Psoas muscle (tissue), 8 donors: ENCODE measurements around the gene SSBP4. TPM values are rescaled to one million over a fixed set of nuclear protein-coding genes. Genes with fewer than 3 reads are reported as not detected.

ENCODE experiments used
- ATAC-seq, 4 donors: fragments of 200-7000 bp; cut with Tn5 transposase; one replicate each; pipeline ENCODE4 v1.9.1; 2020; ENCODE audit warnings: moderate library complexity in 3 of 4, mild to moderate bottlenecking in 2 of 4
- DNase-seq, 2 donors: peaks; one replicate each; pipeline ENCODE4 v3.0.0-alpha.2; 2020
- H3K27ac ChIP-seq: fragments of 200-600 bp; one replicate; pipeline ENCODE4 v1.8.0; 2022
- H3K27me3 ChIP-seq, 3 donors: fragments of 200-600 bp in 1 of 3; one replicate each; pipeline versions ENCODE4 v1.6.1 to v1.8.0; 2013 to 2022; ENCODE audit warnings: low read length in 2 of 3, mild to moderate bottlenecking in 2 of 3, moderate library complexity in 1 of 3; ENCODE audit not compliant: insufficient read depth in 3 of 3
- H3K36me3 ChIP-seq, 2 donors: fragments of 200-600 bp in 1 of 2; one replicate each; pipeline versions ENCODE4 v1.6.1 to v1.8.0; 2013 to 2022; ENCODE audit warnings: low read depth in 1 of 2, mild to moderate bottlenecking in 1 of 2, moderate library complexity in 1 of 2; ENCODE audit not compliant: insufficient read depth in 1 of 2
- H3K4me1 ChIP-seq: fragments of 200-600 bp; one replicate; pipeline ENCODE4 v1.8.0; 2022
- H3K4me3 ChIP-seq: fragments of 200-600 bp; one replicate; pipeline ENCODE4 v1.8.0; 2022; ENCODE audit warnings: mild to moderate bottlenecking
- H3K9me3 ChIP-seq: fragments of 200-600 bp; one replicate; pipeline ENCODE4 v1.8.0; 2022
- WGBS, 3 donors: extraction: QIAGEN DNeasy Blood & Tissue Kit; methylation state at CpG; one replicate each; pipeline versions ENCODE4 v1.1.6 to v1.1.7; 2013; 5-methylcytosine and 5-hydroxymethylcytosine counted together
- intact Hi-C, 2 donors: fragments of 100-400 bp; cut with DNase I; formaldehyde crosslinking; loops; one replicate each; pipeline versions ENCODE4 v1.11.0 to v1.14.2; 2022
- polyA plus RNA-seq, 3 donors: library from polyadenylated mRNA; stranded (reverse); fragments of 200-250 nt; gene quantifications; one replicate each; pipeline ENCODE4 v1.2.3, GENCODE V29; 2013
- total RNA-seq, 4 donors: library from RNA; stranded (reverse); fragmentation: NEBNext Ultra II Directional in 2 of 4; extraction: Animal tissue kit (Norgen Biotek cat#: 25700) in 2 of 4; gene quantifications; one replicate each; pipeline versions ENCODE4 v1.2.1 to v1.2.4, GENCODE V29; 2021 to 2023
- TF ChIP-seq, protein P1 (sequence below): fragments of 200-600 bp; IDR thresholded peaks from one replicate; pipeline ENCODE4 v1.8.0; 2022; ENCODE audit warnings: antibody characterized with exemption
- donor health status: healthy with polysubstance abuse.
- donor health status: DM: no; HTN: no; CAD: no; lungs with moderate emphysema.
- donor health status: Bipolar disorder and iron deficiency.
- donor health status: healthy.
- donor health status: DM: yes; HTN: yes; CAD: no.
- donor health status: DM: no; HTN: no; CAD: no.
- donor health status: DM: no; HTN: no; CAD: no.
- donor health status: DM: yes; HTN: yes; CAD: no.

Gene SSBP4
- total and polyA plus RNA-seq, 7 donors = 25.8 to 46.1 (median 29.3) TPM

DNA sequence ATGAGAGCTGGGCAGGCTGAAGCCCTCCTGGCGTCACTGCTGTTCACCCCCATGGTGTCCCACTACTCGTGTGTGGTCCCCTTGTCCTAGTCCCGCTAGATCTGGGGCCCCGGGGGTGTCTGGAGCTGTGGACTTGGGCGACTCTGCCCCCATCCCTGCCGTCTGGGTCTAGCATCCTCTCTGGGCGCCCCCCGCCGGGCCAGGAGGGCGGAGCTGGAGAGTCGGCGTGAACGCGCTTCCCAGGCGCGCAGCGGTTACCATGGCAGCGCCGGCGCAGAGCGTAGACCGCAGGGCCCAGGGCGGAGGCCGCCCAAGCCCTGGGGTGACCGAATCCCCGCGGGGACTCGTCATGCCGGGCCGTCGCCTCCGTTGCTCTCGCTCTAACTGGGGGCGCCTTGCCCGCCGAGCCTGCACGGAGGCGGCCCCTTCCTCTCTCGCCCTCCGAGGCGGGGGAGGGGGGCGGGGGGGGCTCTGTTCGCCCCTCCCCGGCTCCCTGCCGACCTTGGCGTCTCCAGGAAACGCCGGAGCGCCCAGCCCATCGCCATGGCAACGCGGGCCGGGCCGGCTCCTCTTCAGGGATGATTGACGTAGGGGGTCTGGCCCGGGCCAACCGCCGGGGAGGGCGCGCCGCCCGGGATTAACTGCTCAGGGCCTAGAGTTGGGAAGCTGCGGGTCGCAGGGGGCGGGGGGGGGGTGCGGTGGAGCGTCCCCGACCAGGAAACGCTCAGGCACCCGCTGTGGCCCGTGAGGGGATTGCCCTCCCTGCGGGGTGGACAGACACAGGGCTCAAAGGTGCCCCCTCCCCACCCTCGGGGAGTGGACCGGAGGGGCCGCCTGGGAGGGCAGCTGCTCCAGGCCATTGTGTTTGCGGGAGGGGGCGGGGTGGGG, 9.8 kb downstream of the SSBP4 start:
- Histone ChIP-seq H3K4me1 (peaks cover 30% of the 10 kb centered on the region), H3K27ac (no peak overlapping the region), H3K36me3 (peaks cover 0 to 4% of the 10 kb centered on the region in 2 donors), H3K4me3 (peak overlapping the region; percentile 41), H3K9me3 (no peaks in the 10 kb centered on the region), H3K27me3 (peaks cover 0 to 5% (median 0%) of the 10 kb centered on the region in 3 donors)
- DNase-seq (peak; percentile 70 to 83), ATAC-seq (peak in 2 of 4 donors; percentile 11 to 12)
- TF ChIP-seq, protein P1, sequence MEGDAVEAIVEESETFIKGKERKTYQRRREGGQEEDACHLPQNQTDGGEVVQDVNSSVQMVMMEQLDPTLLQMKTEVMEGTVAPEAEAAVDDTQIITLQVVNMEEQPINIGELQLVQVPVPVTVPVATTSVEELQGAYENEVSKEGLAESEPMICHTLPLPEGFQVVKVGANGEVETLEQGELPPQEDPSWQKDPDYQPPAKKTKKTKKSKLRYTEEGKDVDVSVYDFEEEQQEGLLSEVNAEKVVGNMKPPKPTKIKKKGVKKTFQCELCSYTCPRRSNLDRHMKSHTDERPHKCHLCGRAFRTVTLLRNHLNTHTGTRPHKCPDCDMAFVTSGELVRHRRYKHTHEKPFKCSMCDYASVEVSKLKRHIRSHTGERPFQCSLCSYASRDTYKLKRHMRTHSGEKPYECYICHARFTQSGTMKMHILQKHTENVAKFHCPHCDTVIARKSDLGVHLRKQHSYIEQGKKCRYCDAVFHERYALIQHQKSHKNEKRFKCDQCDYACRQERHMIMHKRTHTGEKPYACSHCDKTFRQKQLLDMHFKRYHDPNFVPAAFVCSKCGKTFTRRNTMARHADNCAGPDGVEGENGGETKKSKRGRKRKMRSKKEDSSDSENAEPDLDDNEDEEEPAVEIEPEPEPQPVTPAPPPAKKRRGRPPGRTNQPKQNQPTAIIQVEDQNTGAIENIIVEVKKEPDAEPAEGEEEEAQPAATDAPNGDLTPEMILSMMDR = no peak
- 22 to 27% (median 23%) methylated on average over 38 to 77 of the region's 77 CpGs for WGBS, 3 donors
- intact Hi-C loops = no loop called here

DNA sequence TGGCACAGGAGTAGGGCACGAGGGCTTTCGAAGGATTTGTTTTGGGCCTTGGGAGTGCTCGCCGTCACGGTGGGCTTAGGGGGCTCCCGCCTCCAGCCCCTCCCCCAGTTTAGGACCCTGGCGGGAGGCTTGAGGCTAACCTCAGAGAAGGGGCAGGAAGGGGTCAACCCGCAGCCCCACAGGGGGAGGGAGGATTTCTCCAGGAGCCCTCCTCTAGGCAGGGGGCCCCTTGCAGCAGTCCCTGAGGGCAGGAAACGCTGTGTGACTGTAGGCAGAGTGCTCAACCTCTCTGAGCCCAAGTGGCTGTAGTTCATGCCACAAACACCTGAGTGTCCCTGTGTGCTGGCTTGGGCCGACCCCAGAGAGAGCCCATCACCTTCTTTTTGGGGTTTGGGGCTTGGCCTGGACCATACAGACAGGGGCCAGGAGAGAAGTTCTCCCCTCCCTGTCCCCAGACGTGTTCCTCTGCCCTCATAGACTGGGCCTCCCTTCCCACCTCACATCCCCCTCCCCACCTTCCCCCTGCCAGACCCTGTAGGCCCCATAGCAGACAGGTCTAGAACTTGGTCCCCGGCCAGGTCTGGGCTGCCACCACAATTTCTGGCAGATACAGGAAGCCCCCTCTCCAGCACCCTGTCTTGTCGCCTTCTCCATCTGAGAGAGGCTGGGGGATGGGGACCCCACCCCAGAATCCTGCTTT, 10.7 kb downstream of the SSBP4 start:
- WGBS, 3 donors = 73 to 78% (median 74%) methylated on average over 13 of the region's 13 CpGs
- peaks cover 0 to 4% of the 10 kb centered on the region in 2 donors for H3K36me3 ChIP-seq
- peaks cover 0 to 5% (median 0%) of the 10 kb centered on the region in 3 donors for H3K27me3 ChIP-seq
- H3K4me1 ChIP-seq = peaks cover 27% of the 10 kb centered on the region
- H3K4me3 ChIP-seq = peak overlapping the region; percentile 41
- TF ChIP-seq, protein P1 = no peak
- DNase-seq = no peak
- intact Hi-C loops = no loop called here
- H3K27ac ChIP-seq = no peak overlapping the region
- no peaks in the 10 kb centered on the region for H3K9me3 ChIP-seq
- no peak for ATAC-seq

DNA sequence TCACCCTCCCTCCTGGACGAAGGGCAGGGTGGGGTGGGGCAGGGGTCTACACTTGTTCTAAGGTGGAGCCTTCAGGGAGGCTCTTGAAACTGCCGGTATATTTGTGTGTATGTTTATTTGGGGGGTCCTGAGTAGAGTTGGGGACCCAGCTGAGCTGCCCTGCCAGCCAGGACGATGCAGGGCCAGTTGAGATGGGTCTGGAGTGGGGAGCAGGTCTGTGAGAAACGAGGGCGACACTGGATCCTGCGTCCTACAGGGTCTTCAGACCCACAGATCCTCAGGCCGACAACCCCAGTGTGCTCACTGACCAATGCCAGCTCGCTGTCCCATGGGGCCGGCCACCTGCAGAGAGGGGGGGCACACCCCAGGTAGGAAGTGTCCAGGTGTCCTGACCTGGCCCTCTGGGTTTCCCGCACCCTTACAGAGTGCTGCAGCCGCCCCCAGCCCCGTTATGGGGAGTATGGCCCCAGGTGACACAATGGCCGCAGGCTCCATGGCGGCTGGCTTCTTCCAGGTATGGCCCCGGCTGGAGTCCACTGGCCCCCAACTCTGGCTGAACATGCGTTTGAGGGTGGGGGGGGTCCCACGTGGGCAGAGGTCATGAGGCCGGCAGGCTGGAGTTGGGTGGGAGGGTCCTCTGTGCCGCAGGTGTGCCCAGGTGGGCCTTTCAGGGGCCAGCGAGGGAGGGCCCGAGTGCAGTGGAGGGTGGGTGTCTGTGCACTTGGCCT, 11.4 kb downstream of the SSBP4 start:
- Histone ChIP-seq H3K27ac (no peak overlapping the region), H3K27me3 (peaks cover 0 to 5% (median 0%) of the 10 kb centered on the region in 3 donors), H3K4me1 (peaks cover 21% of the 10 kb centered on the region), H3K36me3 (peaks cover 0 to 4% of the 10 kb centered on the region in 2 donors), H3K9me3 (no peaks in the 10 kb centered on the region), H3K4me3 (no peak overlapping the region)
- WGBS, 3 donors = 89 to 91% (median 91%) methylated on average over 21 of the region's 21 CpGs
- DNase-seq (no peak), ATAC-seq (no peak)
- intact Hi-C loops = no loop called here
- TF ChIP-seq, protein P1 = no peak

DNA sequence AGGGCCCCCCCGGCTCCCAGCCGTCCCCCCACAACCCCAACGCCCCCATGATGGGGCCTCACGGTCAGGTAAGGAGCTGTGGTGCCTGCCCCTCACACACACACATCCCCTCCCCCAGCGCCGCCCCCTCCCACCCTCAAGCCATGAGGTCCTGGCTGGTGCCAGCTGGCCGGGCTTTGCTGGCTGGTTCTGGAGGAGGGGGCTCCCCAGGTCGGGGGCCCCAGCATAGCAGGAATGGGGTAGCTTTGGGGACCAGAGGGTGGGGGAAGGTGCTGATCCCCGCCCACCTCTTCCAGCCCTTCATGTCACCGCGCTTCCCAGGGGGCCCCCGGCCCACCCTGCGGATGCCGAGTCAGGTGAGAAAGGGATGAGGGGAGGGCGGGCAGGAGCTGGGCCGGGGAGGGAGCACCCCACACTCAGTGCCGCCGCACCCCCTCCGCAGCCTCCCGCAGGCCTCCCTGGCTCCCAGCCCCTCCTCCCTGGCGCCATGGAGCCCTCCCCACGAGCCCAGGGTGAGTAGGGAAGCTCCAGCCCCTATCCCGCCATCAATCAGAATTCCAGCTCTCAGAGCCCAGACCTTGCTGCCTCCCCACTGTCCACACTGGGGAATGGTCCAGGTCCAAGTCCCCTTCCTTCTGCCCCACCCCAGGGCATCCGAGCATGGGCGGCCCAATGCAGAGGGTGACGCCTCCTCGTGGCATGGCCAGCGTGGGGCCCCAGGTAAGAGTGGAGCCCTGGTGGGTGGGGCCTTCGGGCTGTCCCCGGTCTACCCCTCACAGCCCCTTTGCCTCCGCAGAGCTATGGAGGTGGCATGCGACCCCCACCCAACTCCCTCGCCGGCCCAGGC, 12.4 kb downstream of the SSBP4 start:
- 85 to 90% (median 90%) methylated on average over 25 to 34 of the region's 34 CpGs for WGBS, 3 donors
- peaks cover 0 to 5% (median 0%) of the 10 kb centered on the region in 3 donors for H3K27me3 ChIP-seq
- DNase-seq = no peak
- no peaks in the 10 kb centered on the region for H3K9me3 ChIP-seq
- peaks cover 12% of the 10 kb centered on the region for H3K4me1 ChIP-seq
- H3K27ac ChIP-seq = no peak overlapping the region
- intact Hi-C loops = no loop called here
- no peak for ATAC-seq
- peaks cover 0 to 4% of the 10 kb centered on the region in 2 donors for H3K36me3 ChIP-seq
- TF ChIP-seq, protein P1 = no peak
- no peak overlapping the region for H3K4me3 ChIP-seq
